ENCODE measurements around the gene REM1.

DNA sequence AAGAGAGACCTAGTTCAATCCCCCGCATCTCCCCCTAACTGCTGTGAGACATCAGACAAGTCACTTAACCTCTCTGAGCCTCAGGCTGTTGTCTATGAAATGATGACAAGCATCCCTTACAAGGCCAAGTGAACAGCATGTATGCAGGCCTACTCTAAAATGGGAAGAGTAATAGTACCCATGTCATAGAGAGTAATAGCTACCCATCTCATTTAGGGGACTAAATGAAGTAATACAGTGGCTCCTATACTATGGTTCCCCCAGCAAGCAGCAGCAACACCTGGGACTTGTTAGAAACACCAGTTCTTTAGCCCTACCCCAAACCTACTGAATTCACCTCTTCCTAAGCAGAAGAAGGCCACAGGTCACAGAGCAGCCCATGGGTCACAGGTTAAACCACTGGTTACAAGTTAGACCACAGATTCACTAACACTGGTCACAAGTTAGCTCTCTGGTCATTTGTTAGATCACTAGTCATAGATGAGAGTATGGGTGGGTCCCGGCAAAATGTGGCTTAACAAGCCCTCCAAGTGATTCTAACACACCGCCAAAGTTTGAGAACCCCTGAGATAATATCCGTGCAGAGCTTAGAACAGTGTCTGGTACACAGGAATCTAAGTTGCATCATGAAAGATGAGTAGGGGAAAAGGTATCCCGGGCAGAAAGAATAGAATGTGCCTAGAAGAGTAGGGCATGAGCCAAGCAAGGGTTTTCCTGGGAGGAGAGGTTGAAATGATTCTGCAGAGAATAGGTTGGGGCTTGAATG, 1.6 kb upstream of the REM1 start:
- TF ChIP-seq, protein P1, sequence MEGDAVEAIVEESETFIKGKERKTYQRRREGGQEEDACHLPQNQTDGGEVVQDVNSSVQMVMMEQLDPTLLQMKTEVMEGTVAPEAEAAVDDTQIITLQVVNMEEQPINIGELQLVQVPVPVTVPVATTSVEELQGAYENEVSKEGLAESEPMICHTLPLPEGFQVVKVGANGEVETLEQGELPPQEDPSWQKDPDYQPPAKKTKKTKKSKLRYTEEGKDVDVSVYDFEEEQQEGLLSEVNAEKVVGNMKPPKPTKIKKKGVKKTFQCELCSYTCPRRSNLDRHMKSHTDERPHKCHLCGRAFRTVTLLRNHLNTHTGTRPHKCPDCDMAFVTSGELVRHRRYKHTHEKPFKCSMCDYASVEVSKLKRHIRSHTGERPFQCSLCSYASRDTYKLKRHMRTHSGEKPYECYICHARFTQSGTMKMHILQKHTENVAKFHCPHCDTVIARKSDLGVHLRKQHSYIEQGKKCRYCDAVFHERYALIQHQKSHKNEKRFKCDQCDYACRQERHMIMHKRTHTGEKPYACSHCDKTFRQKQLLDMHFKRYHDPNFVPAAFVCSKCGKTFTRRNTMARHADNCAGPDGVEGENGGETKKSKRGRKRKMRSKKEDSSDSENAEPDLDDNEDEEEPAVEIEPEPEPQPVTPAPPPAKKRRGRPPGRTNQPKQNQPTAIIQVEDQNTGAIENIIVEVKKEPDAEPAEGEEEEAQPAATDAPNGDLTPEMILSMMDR (conservative IDR thresholded peaks at IDR 0.05) = no peak
- no peak for TF ChIP-seq EZH2 (IDR thresholded peaks at IDR 0.05; ENCODE audit: low read depth)

Measured in PC-9 (cell line).